HCT116 (cell line): ENCODE results near the gene PCED1A. TPM values are rescaled to one million over a fixed set of nuclear protein-coding genes. Genes with fewer than 3 reads are reported as not detected.
A peak's percentile ranks its signal among the peaks of the same experiment; 100 is the strongest.

Experiments used
- ATAC-seq: fragments of 200-7000 bp; cut with Tn5 transposase; 2 replicates; pipeline ENCODE4 v1.9.1; 2020; ENCODE audit warnings: mild to moderate bottlenecking, moderate library complexity
- BruUV-seq: library from RNA; stranded (reverse); fragments of 400-500 nt; replicated peaks from 2 replicates; lab custom pipeline; 2021; lab: Mats Ljungman, UMichigan
- CTCF ChIA-PET: fragments of 300-600 bp; sonication (Branson Sonifier 250); formaldehyde crosslinking; loops from one replicate; lab custom pipeline; 2021; ENCODE audit warnings: antibody characterized with exemption; lab: Charles Lee
- POLR2A ChIA-PET: fragments of 300-600, 350-600 bp; sonication (Branson Sonifier 250); formaldehyde crosslinking; loops from one replicate; lab custom pipeline; 2021; ENCODE audit warnings: antibody characterized with exemption; lab: Charles Lee
- RAD21 ChIA-PET, 2 experiments: fragments of 300-600 bp; sonication (Branson Sonifier 250); formaldehyde crosslinking; loops; one replicate each; lab custom pipeline; 2023; ENCODE audit warnings: low total read pairs in 2 of 2; ENCODE audit not compliant: uncharacterized antibody in 2 of 2, unreplicated experiment in 2 of 2, low non-redundant PET in 1 of 2; lab: Charles Lee
- DNase-seq: peaks from one replicate; pipeline ENCODE4 v3.0.0-alpha.2; 2010; ENCODE audit warnings: low read depth, low spot score
- H2AFZ ChIP-seq: fragments of 200-600 bp; shearing (Covaris generic), sonication (generic); 2 replicates; pipeline ENCODE4 v1.6.1; 2017; ENCODE audit warnings: low read depth, mixed run types, mixed read lengths, antibody characterized with exemption, low read length; ENCODE audit not compliant: poor library complexity, severe bottlenecking
- H3K27ac ChIP-seq: 2 replicates; pipeline ENCODE4 v1.5.1; 2012; ENCODE audit warnings: low read depth, low read length
- H3K27me3 ChIP-seq: fragments of 200-600 bp; sonication (generic); 2 replicates; pipeline ENCODE4 v1.6.1; 2016; ENCODE audit warnings: mixed run types, low read length, mixed read lengths; ENCODE audit not compliant: insufficient read depth
- H3K36me3 ChIP-seq, 2 experiments: fragments of 200-500 bp in 1 of 2; fragments of 200-600 bp in 1 of 2; sonication (Bioruptor generic) in 1 of 2; sonication (generic) in 1 of 2; 2 replicates each; pipeline versions ENCODE4 v1.5.1 to v1.6.1; 2014 to 2016; ENCODE audit warnings: low read length in 2 of 2, inconsistent platforms in 1 of 2, mixed read lengths in 1 of 2, mixed run types in 1 of 2; ENCODE audit not compliant: insufficient read depth in 2 of 2, control insufficient read depth in 1 of 2
- H3K4me1 ChIP-seq, 2 experiments: fragments of 200-600 bp in 1 of 2; sonication (generic) in 1 of 2; 2 replicates each; pipeline versions ENCODE4 v1.5.1 to v1.6.1; 2012 to 2017; ENCODE audit warnings: low read length in 2 of 2, inconsistent platforms in 1 of 2, mild to moderate bottlenecking in 1 of 2, mixed read lengths in 1 of 2, mixed run types in 1 of 2, moderate library complexity in 1 of 2; ENCODE audit not compliant: insufficient read depth in 2 of 2, control insufficient read depth in 1 of 2
- H3K4me2 ChIP-seq: fragments of 200-600 bp; sonication (generic); 2 replicates; pipeline ENCODE4 v1.6.1; 2017; ENCODE audit warnings: mixed run types, low read length, mixed read lengths
- H3K4me3 ChIP-seq, 2 experiments: fragments of 200-600 bp in 1 of 2; sonication (generic) in 1 of 2; replicated peaks in 1 of 2; 2 replicates each; pipeline ENCODE4 v1.5.1; 2011 to 2016; ENCODE audit warnings: low read length in 2 of 2, control low read depth in 1 of 2, low read depth in 1 of 2, mild to moderate bottlenecking in 1 of 2, mixed read lengths in 1 of 2, mixed run types in 1 of 2
- H3K79me2 ChIP-seq: fragments of 200-600 bp; sonication (generic); 2 replicates; pipeline ENCODE4 v1.6.1; 2017; ENCODE audit warnings: mild to moderate bottlenecking, mixed run types, low read length, moderate library complexity, mixed read lengths; ENCODE audit not compliant: insufficient read depth
- H3K9ac ChIP-seq: fragments of 200-600 bp; sonication (generic); 2 replicates; pipeline ENCODE4 v1.6.1; 2016; ENCODE audit warnings: low read length, mixed read lengths
- H3K9me2 ChIP-seq: fragments of 200-600 bp; sonication (generic), shearing (Covaris generic); 2 replicates; pipeline ENCODE4 v1.6.1; 2017; ENCODE audit warnings: mixed run types, mild to moderate bottlenecking, moderate library complexity; ENCODE audit not compliant: insufficient read depth
- H3K9me3 ChIP-seq, 2 experiments: fragments of 200-500 bp in 1 of 2; fragments of 200-600 bp in 1 of 2; sonication (Bioruptor generic) in 1 of 2; sonication (generic) in 1 of 2; 2 replicates each; pipeline ENCODE4 v1.6.1; 2014 to 2017; ENCODE audit warnings: low read length in 2 of 2, mixed read lengths in 2 of 2, inconsistent platforms in 1 of 2, low read depth in 1 of 2, mild to moderate bottlenecking in 1 of 2, mixed run types in 1 of 2, moderate library complexity in 1 of 2; ENCODE audit not compliant: control insufficient read depth in 1 of 2, insufficient read depth in 1 of 2
- H4K20me1 ChIP-seq: fragments of 200-600 bp; sonication (generic), shearing (Covaris generic); 2 replicates; pipeline ENCODE4 v1.6.1; 2017; ENCODE audit warnings: mixed run types, mild to moderate bottlenecking, moderate library complexity; ENCODE audit not compliant: insufficient read depth
- CBX3 ChIP-seq: IDR thresholded peaks from 2 replicates; pipeline ENCODE4 v1.6.1; 2012; ENCODE audit warnings: low read depth
- CEBPB ChIP-seq: IDR thresholded peaks from 2 replicates; pipeline ENCODE4 v1.6.1; 2012; ENCODE audit warnings: low read depth
- EGR1 ChIP-seq: IDR thresholded peaks from 2 replicates; pipeline ENCODE4 v1.6.1; 2012; ENCODE audit warnings: low read depth
- ELF1 ChIP-seq: IDR thresholded peaks from 2 replicates; pipeline ENCODE4 v1.6.1; 2012; ENCODE audit warnings: low read depth, borderline replicate concordance
- EZH2 ChIP-seq: fragments of 200-600 bp; sonication (generic); IDR thresholded peaks from 2 replicates; pipeline ENCODE4 v1.6.1; 2017; ENCODE audit warnings: antibody characterized with exemption, mixed run types
- EZH2phosphoT487 ChIP-seq: fragments of 200-600 bp; IDR thresholded peaks from 2 replicates; pipeline ENCODE4 v1.6.1; 2018; ENCODE audit warnings: antibody characterized with exemption, borderline replicate concordance
- FOSL1 ChIP-seq: IDR thresholded peaks from 2 replicates; pipeline ENCODE4 v1.6.1; 2012; ENCODE audit warnings: low read depth
- JUND ChIP-seq: IDR thresholded peaks from 2 replicates; pipeline ENCODE4 v1.6.1; 2012
- POLR2A ChIP-seq: IDR thresholded peaks from 2 replicates; pipeline ENCODE4 v1.7.0; 2011; ENCODE audit warnings: borderline replicate concordance; ENCODE audit not compliant: insufficient read depth, insufficient read length; ENCODE audit errors: extremely low read depth
- POLR2AphosphoS5 ChIP-seq: IDR thresholded peaks from 2 replicates; pipeline ENCODE4 v1.6.1; 2011; ENCODE audit warnings: mild to moderate bottlenecking, low read depth, low read length, moderate library complexity
- RAD21 ChIP-seq: IDR thresholded peaks from 2 replicates; pipeline ENCODE4 v1.6.1; 2012; ENCODE audit warnings: low read depth, mild to moderate bottlenecking
- SIN3A ChIP-seq: IDR thresholded peaks from 2 replicates; pipeline ENCODE4 v1.6.1; 2012; ENCODE audit warnings: low read depth
- SP1 ChIP-seq: IDR thresholded peaks from 2 replicates; pipeline ENCODE4 v1.6.1; 2012; ENCODE audit warnings: low read depth
- TCF7L2 ChIP-seq: IDR thresholded peaks from 2 replicates; pipeline ENCODE4 v1.7.0; 2011; ENCODE audit warnings: borderline replicate concordance, inconsistent platforms; ENCODE audit not compliant: insufficient read depth, insufficient read length; ENCODE audit errors: extremely low read depth
- YY1 ChIP-seq: IDR thresholded peaks from 2 replicates; pipeline ENCODE4 v1.6.1; 2011; ENCODE audit warnings: low read length, low read depth, moderate library complexity, mild to moderate bottlenecking; ENCODE audit not compliant: insufficient replicate concordance; ENCODE audit errors: extremely low read depth
- ZFX ChIP-seq: fragments of 450-650 bp; IDR thresholded peaks from 2 replicates; pipeline ENCODE4 v1.6.1; 2017
- ZNF274 ChIP-seq: fragments of 200-500 bp; sonication (Bioruptor generic); IDR thresholded peaks from 2 replicates; pipeline ENCODE4 v1.6.1; 2014; ENCODE audit warnings: mild to moderate bottlenecking, low read depth, low read length, inconsistent platforms
- intact Hi-C: fragments of 100-400 bp; cut with micrococcal nuclease; formaldehyde crosslinking; loops from 2 replicates; pipeline ENCODE4 v1.10.0; 2022
- total RNA-seq: library from RNA; stranded (reverse); gene quantifications from one replicate; pipeline ENCODE4 v1.2.1, GENCODE V29; 2021; ENCODE audit not compliant: unreplicated experiment
- TF ChIP-seq, protein P1 (sequence below): IDR thresholded peaks from 2 replicates; pipeline ENCODE4 v1.6.1; 2011; ENCODE audit warnings: mild to moderate bottlenecking, low read length, moderate library complexity; ENCODE audit not compliant: insufficient replicate concordance; ENCODE audit errors: extremely low read depth
- TF ChIP-seq, protein P2 (sequence below): IDR thresholded peaks from 2 replicates; pipeline ENCODE4 v1.6.1; 2012; ENCODE audit warnings: low read depth
- TF ChIP-seq, protein P3 (sequence below): IDR thresholded peaks from 2 replicates; pipeline ENCODE4 v1.6.1; 2012
- TF ChIP-seq, protein P4 (sequence below): IDR thresholded peaks from 2 replicates; pipeline ENCODE4 v1.6.1; 2012

The PCED1A gene
- total RNA-seq, 1 experiment from 2014 or later: 31.8 TPM

DNA sequence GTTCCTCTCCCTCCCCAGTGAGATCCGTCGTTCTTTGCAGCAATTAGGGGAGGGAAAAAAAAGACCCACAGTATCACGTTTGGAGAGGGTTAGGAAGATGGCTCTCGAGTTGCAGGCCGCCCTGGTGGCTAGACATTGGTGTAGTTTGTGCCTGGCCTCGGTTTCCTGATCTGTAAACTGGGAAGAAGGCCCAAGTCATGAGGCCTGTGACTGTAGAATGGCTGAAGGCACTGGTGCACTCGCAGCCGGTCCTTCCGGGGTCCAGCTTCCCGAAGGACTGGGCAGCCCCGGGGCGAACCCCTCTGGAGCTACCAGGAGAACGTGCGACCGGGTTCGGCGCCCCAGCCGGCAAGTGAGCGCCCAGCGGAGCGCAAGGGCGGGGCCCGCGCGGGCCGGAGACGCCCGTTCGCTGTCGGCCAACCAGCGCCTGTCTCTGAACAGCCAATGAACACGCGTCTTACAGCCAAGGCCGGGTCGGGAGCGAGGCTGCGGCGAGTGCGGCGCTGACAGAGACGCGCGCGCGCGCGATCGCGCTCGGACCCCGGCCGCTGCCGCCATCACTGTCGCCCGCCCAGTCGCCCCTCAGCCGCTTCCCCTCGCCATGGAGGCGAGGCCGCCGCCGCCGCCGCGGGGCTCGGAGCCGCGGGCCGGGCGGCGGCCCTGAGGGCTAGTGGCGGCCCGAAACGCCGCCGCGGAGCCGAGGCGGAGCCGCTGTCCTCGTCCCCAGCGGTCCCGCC, 32.7 kb upstream of the PCED1A start, which contains the start of gene PTPRA:
Gene PTPRA, plus strand, starts transcription at position 472 of the 737 bp plus-strand sequence. CDS start 90,797 bp downstream, outside the sequence.
- H3K4me3 ChIP-seq: peak within 1 kb of the TSS; percentile 93 to 96
- H3K79me2 ChIP-seq: peaks cover 45% of the 10 kb centered on the region
- 0 out of 2 replicates have a peak, but pooled peaks cover 4% of the 10 kb centered on the region for H4K20me1 ChIP-seq
- ChIA-PET POLR2A (interaction anchor here (1.0 kb wide), 1 partner anchor 16 kb away, joined by 3 read pairs; no protein-coding TSS in a partner anchor), RAD21 (no interaction called here), CTCF (no interaction called here)
- peak within 1 kb of the TSS; percentile 10 for H2AFZ ChIP-seq
- no peaks in the 10 kb centered on the region for H3K36me3 ChIP-seq
- DNase-seq: peak; percentile 78
- ATAC-seq: peak; percentile 98
- H3K27ac ChIP-seq: peak within 1 kb of the TSS; percentile 78
- TF ChIP-seq POLR2A (peak; percentile 91), TCF7L2 (no peak), CBX3 (0 out of 2 replicates have a peak, but pooled peaks have one; percentile 14), ELF1 (no peak), RAD21 (no peak), SP1 (peak; percentile 57; the same call in 1 of the 2 replicates), SIN3A (peak; percentile 74), FOSL1 (no peak), JUND (no peak), EZH2 (no peak), ZFX (peak; percentile 74), YY1 (peak; percentile 54), EZH2phosphoT487 (no peak), CEBPB (no peak), POLR2AphosphoS5 (peak; percentile 97), EGR1 (no peak), ZNF274 (no peak)
- TF ChIP-seq, protein P1, sequence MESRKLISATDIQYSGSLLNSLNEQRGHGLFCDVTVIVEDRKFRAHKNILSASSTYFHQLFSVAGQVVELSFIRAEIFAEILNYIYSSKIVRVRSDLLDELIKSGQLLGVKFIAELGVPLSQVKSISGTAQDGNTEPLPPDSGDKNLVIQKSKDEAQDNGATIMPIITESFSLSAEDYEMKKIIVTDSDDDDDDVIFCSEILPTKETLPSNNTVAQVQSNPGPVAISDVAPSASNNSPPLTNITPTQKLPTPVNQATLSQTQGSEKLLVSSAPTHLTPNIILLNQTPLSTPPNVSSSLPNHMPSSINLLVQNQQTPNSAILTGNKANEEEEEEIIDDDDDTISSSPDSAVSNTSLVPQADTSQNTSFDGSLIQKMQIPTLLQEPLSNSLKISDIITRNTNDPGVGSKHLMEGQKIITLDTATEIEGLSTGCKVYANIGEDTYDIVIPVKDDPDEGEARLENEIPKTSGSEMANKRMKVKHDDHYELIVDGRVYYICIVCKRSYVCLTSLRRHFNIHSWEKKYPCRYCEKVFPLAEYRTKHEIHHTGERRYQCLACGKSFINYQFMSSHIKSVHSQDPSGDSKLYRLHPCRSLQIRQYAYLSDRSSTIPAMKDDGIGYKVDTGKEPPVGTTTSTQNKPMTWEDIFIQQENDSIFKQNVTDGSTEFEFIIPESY: no peak
- TF ChIP-seq, protein P2, sequence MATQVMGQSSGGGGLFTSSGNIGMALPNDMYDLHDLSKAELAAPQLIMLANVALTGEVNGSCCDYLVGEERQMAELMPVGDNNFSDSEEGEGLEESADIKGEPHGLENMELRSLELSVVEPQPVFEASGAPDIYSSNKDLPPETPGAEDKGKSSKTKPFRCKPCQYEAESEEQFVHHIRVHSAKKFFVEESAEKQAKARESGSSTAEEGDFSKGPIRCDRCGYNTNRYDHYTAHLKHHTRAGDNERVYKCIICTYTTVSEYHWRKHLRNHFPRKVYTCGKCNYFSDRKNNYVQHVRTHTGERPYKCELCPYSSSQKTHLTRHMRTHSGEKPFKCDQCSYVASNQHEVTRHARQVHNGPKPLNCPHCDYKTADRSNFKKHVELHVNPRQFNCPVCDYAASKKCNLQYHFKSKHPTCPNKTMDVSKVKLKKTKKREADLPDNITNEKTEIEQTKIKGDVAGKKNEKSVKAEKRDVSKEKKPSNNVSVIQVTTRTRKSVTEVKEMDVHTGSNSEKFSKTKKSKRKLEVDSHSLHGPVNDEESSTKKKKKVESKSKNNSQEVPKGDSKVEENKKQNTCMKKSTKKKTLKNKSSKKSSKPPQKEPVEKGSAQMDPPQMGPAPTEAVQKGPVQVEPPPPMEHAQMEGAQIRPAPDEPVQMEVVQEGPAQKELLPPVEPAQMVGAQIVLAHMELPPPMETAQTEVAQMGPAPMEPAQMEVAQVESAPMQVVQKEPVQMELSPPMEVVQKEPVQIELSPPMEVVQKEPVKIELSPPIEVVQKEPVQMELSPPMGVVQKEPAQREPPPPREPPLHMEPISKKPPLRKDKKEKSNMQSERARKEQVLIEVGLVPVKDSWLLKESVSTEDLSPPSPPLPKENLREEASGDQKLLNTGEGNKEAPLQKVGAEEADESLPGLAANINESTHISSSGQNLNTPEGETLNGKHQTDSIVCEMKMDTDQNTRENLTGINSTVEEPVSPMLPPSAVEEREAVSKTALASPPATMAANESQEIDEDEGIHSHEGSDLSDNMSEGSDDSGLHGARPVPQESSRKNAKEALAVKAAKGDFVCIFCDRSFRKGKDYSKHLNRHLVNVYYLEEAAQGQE: no peak
- TF ChIP-seq, protein P3, sequence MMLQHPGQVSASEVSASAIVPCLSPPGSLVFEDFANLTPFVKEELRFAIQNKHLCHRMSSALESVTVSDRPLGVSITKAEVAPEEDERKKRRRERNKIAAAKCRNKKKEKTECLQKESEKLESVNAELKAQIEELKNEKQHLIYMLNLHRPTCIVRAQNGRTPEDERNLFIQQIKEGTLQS: no peak
- TF ChIP-seq, protein P4, sequence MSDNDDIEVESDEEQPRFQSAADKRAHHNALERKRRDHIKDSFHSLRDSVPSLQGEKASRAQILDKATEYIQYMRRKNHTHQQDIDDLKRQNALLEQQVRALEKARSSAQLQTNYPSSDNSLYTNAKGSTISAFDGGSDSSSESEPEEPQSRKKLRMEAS: peak; percentile 51
- H3K9ac ChIP-seq: peak within 1 kb of the TSS; percentile 91
- no peaks in the 10 kb centered on the region for H3K9me2 ChIP-seq
- no peaks in the 10 kb centered on the region for H3K27me3 ChIP-seq
- H3K4me2 ChIP-seq: peak within 1 kb of the TSS; percentile 77
- no TSS peak for BruUV-seq
- intact Hi-C loops: no loop called here
- peaks cover 21 to 43% of the 10 kb centered on the region in 2 experiments for H3K4me1 ChIP-seq
- H3K9me3 ChIP-seq: no peaks in the 10 kb centered on the region
